ENCODE data around the gene CLCN6. TPM values are rescaled to one million over a fixed set of nuclear protein-coding genes. Genes with fewer than 3 reads are reported as not detected.

Gene CLCN6
- total RNA-seq, 5 donors from 2014 or later (not counting 1 experiment from before 2014, with no cell fraction given), result 17.3 to 23.0 (median 21.3) TPM

DNA sequence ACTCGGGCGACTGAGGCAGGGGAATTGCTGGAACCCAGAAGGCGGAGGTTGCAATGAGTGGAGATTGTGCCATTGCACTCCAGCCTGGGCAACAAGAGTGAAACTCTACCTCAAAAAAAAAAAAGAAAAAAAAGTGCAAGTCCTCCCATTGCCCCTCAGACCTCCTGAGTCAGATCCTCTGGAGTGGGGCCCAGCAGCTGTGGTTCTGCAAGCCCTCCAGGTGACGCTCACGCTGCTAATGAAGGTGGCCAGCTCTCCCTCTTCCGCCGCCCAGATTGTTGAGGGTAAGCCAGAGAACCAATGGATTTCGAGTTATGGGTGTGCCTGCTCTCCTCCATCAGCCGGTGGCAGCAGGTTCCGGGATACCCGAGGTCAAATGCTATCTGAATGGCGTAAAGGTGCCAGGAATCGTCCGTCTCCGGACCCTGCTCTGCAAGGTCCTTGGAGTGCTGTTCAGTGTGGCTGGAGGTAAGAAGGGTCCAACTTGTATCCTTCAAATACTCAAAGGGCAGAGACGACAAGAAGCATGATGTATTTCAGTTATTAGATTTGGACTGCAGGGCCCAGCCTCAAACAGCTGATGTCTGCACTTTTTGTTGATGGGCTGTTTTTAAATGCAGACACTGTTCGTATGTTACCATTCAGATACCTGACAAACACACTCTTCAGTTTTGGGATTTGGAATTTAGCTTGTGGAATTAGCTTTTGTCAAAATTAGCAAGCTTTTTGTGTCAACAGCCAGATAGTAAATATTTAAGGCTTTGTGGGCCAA is 17.6 kb downstream of the CLCN6 start:
- no peaks in the 10 kb centered on the region for H3K27me3 Mint-ChIP-seq
- no peak for DNase-seq
- Histone ChIP-seq H3K9me3 (no peaks in the 10 kb centered on the region), H3K27ac (ENCODE audit: low read length) (no peak overlapping the region), H3K4me3 (ENCODE audit: control insufficient read depth in 1 of 2, extremely low read depth in 1 of 2, low read length in 1 of 2) (no peak overlapping the region), H3K4me1 (ENCODE audit: control insufficient read depth in 1 of 2, extremely low read depth in 1 of 2, insufficient read depth in 2 of 2, low read length in 2 of 2) (no peaks in the 10 kb centered on the region), H3K27me3 (replicated peaks in 1 of 2; ENCODE audit: control insufficient read depth in 2 of 2, extremely low read depth in 1 of 2, insufficient read depth in 2 of 2, low read length in 1 of 2) (no peaks in the 10 kb centered on the region), H3K36me3 (ENCODE audit: control insufficient read depth in 2 of 2, extremely low read depth in 1 of 2, insufficient read depth in 1 of 2, low read length in 1 of 2) (peaks cover 20 to 57% of the 10 kb centered on the region in 2 donors)
- no peak for ATAC-seq (replicated peaks in 1 of 4)
- POLR2A ChIA-PET, result no interaction called here
- CTCF ChIA-PET, result interaction anchor here (0.7 to 0.9 kb wide), 2 partner anchors 18 to 20 kb away, joined by 3 read pairs; no protein-coding TSS in a partner anchor
- H3K9me3 Mint-ChIP-seq, result no peaks in the 10 kb centered on the region
- H3K27ac Mint-ChIP-seq, result no peak overlapping the region
- no peak overlapping the region for H3K4me3 Mint-ChIP-seq
- peaks cover 46% of the 10 kb centered on the region for H3K36me3 Mint-ChIP-seq
- WGBS (ENCODE audit: insufficient coverage), result 91% methylated on average over 12 of the region's 17 CpGs
- no peaks in the 10 kb centered on the region for H3K4me1 Mint-ChIP-seq

DNA sequence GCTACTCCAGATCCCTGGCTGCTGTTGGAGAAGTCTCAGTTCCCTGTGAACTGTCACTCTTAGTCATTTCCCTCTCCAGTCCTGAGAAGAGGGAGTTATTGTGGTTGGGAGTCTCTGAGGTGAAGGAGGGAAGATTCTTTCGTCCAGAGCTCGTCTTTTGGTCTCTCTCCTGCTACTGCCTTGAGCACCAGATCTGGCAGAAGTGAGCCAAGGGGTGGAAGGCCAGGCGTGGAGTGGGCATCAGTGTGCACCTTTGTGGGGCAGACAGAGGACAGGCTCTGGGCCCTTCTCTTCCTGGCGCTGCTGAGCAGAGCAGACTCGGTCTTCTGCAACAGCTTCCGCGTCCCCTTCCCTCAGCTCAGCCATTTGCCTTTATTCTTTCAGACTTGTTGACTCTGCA is 19.1 kb downstream of the CLCN6 start:
- POLR2A ChIA-PET, result no interaction called here
- Mint-ChIP-seq H3K27me3 (no peaks in the 10 kb centered on the region), H3K27ac (no peak overlapping the region), H3K4me1 (no peaks in the 10 kb centered on the region), H3K9me3 (no peaks in the 10 kb centered on the region), H3K36me3 (peaks cover 41% of the 10 kb centered on the region), H3K4me3 (no peak overlapping the region)
- Histone ChIP-seq H3K36me3 (ENCODE audit: control insufficient read depth in 2 of 2, extremely low read depth in 1 of 2, insufficient read depth in 1 of 2, low read length in 1 of 2) (peaks cover 20 to 57% of the 10 kb centered on the region in 2 donors), H3K27ac (ENCODE audit: low read length) (no peak overlapping the region), H3K4me1 (ENCODE audit: control insufficient read depth in 1 of 2, extremely low read depth in 1 of 2, insufficient read depth in 2 of 2, low read length in 2 of 2) (no peaks in the 10 kb centered on the region), H3K27me3 (replicated peaks in 1 of 2; ENCODE audit: control insufficient read depth in 2 of 2, extremely low read depth in 1 of 2, insufficient read depth in 2 of 2, low read length in 1 of 2) (no peaks in the 10 kb centered on the region), H3K9me3 (no peaks in the 10 kb centered on the region), H3K4me3 (ENCODE audit: control insufficient read depth in 1 of 2, extremely low read depth in 1 of 2, low read length in 1 of 2) (no peak overlapping the region)
- CTCF ChIA-PET, result no interaction called here
- ATAC-seq (replicated peaks in 1 of 4) (no peak), DNase-seq (no peak)
- 91% methylated on average over 3 of the region's 7 CpGs for WGBS (ENCODE audit: insufficient coverage)

DNA sequence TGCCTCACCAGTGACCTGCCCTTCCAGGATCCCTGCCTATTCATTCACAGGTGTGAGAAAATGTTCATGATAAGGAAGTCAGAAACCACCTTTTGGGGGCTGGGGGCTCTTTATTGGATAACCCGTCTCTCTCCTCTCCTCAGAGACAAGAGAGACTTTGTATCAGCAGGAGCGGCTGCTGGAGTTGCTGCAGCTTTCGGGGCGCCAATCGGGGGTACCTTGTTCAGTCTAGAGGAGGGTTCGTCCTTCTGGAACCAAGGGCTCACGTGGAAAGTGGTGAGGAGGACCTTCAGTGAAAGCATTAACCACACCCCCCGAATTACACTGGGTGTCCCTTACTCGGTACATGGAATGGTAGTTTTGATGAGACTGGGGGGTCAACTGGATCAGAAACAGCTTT is 21.0 kb downstream of the CLCN6 start:
- Mint-ChIP-seq H3K27ac (no peak overlapping the region), H3K36me3 (peaks cover 37% of the 10 kb centered on the region), H3K9me3 (no peaks in the 10 kb centered on the region), H3K27me3 (no peaks in the 10 kb centered on the region), H3K4me3 (no peak overlapping the region), H3K4me1 (no peaks in the 10 kb centered on the region)
- WGBS (ENCODE audit: insufficient coverage), result no CpG with 5 or more reads among the region's 9 CpGs
- DNase-seq (no peak), ATAC-seq (replicated peaks in 1 of 4) (no peak)
- no peaks in the 10 kb centered on the region for H3K27me3 ChIP-seq (replicated peaks in 1 of 2; ENCODE audit: control insufficient read depth in 2 of 2, extremely low read depth in 1 of 2, insufficient read depth in 2 of 2, low read length in 1 of 2)
- H3K9me3 ChIP-seq, result no peaks in the 10 kb centered on the region
- no peak overlapping the region for H3K4me3 ChIP-seq (ENCODE audit: control insufficient read depth in 1 of 2, extremely low read depth in 1 of 2, low read length in 1 of 2)
- ChIA-PET CTCF (no interaction called here), POLR2A (no interaction called here)
- H3K27ac ChIP-seq (ENCODE audit: low read length), result no peak overlapping the region
- H3K4me1 ChIP-seq (ENCODE audit: control insufficient read depth in 1 of 2, extremely low read depth in 1 of 2, insufficient read depth in 2 of 2, low read length in 2 of 2), result no peaks in the 10 kb centered on the region
- peaks cover 12 to 54% of the 10 kb centered on the region in 2 donors for H3K36me3 ChIP-seq (ENCODE audit: control insufficient read depth in 2 of 2, extremely low read depth in 1 of 2, insufficient read depth in 1 of 2, low read length in 1 of 2)

DNA sequence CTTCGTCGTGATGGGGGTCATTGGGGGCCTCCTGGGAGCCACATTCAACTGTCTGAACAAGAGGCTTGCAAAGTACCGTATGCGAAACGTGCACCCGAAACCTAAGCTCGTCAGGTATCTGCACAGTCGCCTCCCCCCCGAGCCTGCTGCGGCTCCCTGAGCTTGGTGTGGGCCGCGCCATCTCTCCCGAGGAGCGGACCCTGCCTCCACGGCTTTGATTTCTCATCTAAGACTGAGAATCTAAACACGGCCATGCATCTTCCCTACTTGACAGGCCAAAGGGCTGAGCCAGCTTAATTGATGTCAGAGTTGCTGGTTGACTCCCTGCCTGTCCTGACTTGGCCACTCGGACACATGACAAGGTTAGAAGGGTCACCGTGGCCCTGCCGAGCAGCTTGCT is 22.5 kb downstream of the CLCN6 start:
- DNase-seq (no peak), ATAC-seq (replicated peaks in 1 of 4) (no peak)
- no peaks in the 10 kb centered on the region for H3K9me3 Mint-ChIP-seq
- H3K36me3 Mint-ChIP-seq, result peaks cover 40% of the 10 kb centered on the region
- CTCF ChIA-PET, result interaction anchor here in 1 of 2 donors (0.6 kb wide), 1 partner anchor 725 kb away, joined by 8 read pairs; no protein-coding TSS in a partner anchor
- no peaks in the 10 kb centered on the region for H3K27me3 Mint-ChIP-seq
- no peaks in the 10 kb centered on the region for H3K9me3 ChIP-seq
- no peaks in the 10 kb centered on the region for H3K4me1 Mint-ChIP-seq
- no peak overlapping the region for H3K4me3 Mint-ChIP-seq
- no peaks in the 10 kb centered on the region for H3K27me3 ChIP-seq (replicated peaks in 1 of 2; ENCODE audit: control insufficient read depth in 2 of 2, extremely low read depth in 1 of 2, insufficient read depth in 2 of 2, low read length in 1 of 2)
- POLR2A ChIA-PET, result no interaction called here
- no peak overlapping the region for H3K4me3 ChIP-seq (ENCODE audit: control insufficient read depth in 1 of 2, extremely low read depth in 1 of 2, low read length in 1 of 2)
- peaks cover 18 to 61% of the 10 kb centered on the region in 2 donors for H3K36me3 ChIP-seq (ENCODE audit: control insufficient read depth in 2 of 2, extremely low read depth in 1 of 2, insufficient read depth in 1 of 2, low read length in 1 of 2)
- H3K27ac Mint-ChIP-seq, result no peak overlapping the region
- H3K4me1 ChIP-seq (ENCODE audit: control insufficient read depth in 1 of 2, extremely low read depth in 1 of 2, insufficient read depth in 2 of 2, low read length in 2 of 2), result no peaks in the 10 kb centered on the region
- no peak overlapping the region for H3K27ac ChIP-seq (ENCODE audit: low read length)
- WGBS (ENCODE audit: insufficient coverage), result 95% methylated on average over 15 of the region's 19 CpGs

DNA sequence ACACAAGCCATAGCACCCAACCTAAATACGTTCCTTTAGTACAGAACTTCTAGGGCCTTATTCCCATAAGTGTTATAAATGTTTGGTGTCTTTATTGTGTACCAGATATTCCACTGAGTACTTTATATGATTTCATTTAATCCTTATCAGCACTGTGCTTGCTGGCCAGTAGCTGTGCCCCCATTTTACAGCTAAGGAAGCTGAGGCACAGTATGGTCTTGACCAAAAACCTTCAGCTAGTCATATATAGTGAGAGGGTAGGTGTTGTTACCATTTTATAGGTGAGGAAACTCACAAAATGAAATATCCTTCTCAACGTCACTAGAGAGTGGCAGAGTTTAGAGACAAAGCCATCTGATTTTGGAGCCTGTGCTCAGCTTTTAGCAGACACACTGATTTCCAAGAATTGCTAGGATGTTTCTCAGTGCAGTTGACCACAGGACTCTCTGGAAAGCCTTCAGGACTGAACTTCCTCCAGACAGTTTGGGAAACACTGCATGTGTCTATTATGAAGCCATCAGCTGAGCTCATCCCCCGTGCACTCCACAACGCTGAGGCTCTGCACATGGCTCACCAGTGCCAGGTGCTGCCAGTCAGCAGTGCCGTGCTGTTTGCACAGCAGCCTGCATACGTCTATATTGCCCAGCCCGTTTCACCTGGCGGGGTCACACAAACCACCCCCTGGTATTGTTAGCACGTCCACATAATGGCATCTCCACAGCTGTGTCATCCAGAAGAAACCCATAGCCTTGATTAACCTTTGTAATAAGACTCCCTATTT is 26.1 kb downstream of the CLCN6 start:
- Histone ChIP-seq H3K27ac (ENCODE audit: low read length) (no peak overlapping the region), H3K9me3 (no peaks in the 10 kb centered on the region), H3K4me3 (ENCODE audit: control insufficient read depth in 1 of 2, extremely low read depth in 1 of 2, low read length in 1 of 2) (no peak overlapping the region), H3K27me3 (replicated peaks in 1 of 2; ENCODE audit: control insufficient read depth in 2 of 2, extremely low read depth in 1 of 2, insufficient read depth in 2 of 2, low read length in 1 of 2) (no peaks in the 10 kb centered on the region), H3K36me3 (ENCODE audit: control insufficient read depth in 2 of 2, extremely low read depth in 1 of 2, insufficient read depth in 1 of 2, low read length in 1 of 2) (peaks cover 36 to 71% of the 10 kb centered on the region in 2 donors), H3K4me1 (ENCODE audit: control insufficient read depth in 1 of 2, extremely low read depth in 1 of 2, insufficient read depth in 2 of 2, low read length in 2 of 2) (no peaks in the 10 kb centered on the region)
- DNase-seq (no peak), ATAC-seq (replicated peaks in 1 of 4) (no peak)
- H3K27ac Mint-ChIP-seq, result no peak overlapping the region
- WGBS (ENCODE audit: insufficient coverage), result 81% methylated on average over 7 of the region's 9 CpGs
- ChIA-PET POLR2A (no interaction called here), CTCF (no interaction called here)
- no peak overlapping the region for H3K4me3 Mint-ChIP-seq
- H3K9me3 Mint-ChIP-seq, result no peaks in the 10 kb centered on the region
- H3K27me3 Mint-ChIP-seq, result no peaks in the 10 kb centered on the region
- H3K4me1 Mint-ChIP-seq, result no peaks in the 10 kb centered on the region
- peaks cover 35% of the 10 kb centered on the region for H3K36me3 Mint-ChIP-seq

DNA sequence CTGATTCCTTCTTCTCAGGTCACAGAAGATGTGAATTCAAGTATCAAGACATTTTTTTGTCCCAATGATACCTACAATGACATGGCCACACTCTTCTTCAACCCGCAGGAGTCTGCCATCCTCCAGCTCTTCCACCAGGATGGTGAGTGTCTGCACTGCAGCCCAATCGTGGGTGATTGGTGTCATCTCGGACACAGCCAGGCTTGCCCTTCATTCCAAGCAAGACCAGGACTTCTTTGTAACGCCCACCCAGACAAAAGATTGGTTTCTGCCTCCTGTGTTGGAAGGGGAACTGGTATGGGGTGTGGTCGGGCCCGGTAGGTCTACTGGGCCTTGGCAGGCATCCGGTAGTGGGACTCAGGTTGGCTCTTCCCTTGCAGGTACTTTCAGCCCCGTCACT is 27.5 kb downstream of the CLCN6 start:
- ATAC-seq (replicated peaks in 1 of 4) (no peak), DNase-seq (no peak)
- H3K36me3 Mint-ChIP-seq, result peaks cover 32% of the 10 kb centered on the region
- H3K27ac ChIP-seq (ENCODE audit: low read length), result no peak overlapping the region
- H3K27me3 Mint-ChIP-seq, result no peaks in the 10 kb centered on the region
- H3K9me3 ChIP-seq, result no peaks in the 10 kb centered on the region
- H3K4me1 Mint-ChIP-seq, result peaks cover 0 to 2% (median 2%) of the 10 kb centered on the region in 3 donors
- H3K9me3 Mint-ChIP-seq, result no peaks in the 10 kb centered on the region
- no peak overlapping the region for H3K4me3 ChIP-seq (ENCODE audit: control insufficient read depth in 1 of 2, extremely low read depth in 1 of 2, low read length in 1 of 2)
- H3K27ac Mint-ChIP-seq, result no peak overlapping the region
- WGBS (ENCODE audit: insufficient coverage), result 88% methylated on average over 7 of the region's 8 CpGs
- peaks cover 41 to 73% of the 10 kb centered on the region in 2 donors for H3K36me3 ChIP-seq (ENCODE audit: control insufficient read depth in 2 of 2, extremely low read depth in 1 of 2, insufficient read depth in 1 of 2, low read length in 1 of 2)
- ChIA-PET POLR2A (no interaction called here), CTCF (no interaction called here)
- H3K4me3 Mint-ChIP-seq, result no peak overlapping the region
- no peaks in the 10 kb centered on the region for H3K4me1 ChIP-seq (ENCODE audit: control insufficient read depth in 1 of 2, extremely low read depth in 1 of 2, insufficient read depth in 2 of 2, low read length in 2 of 2)
- no peaks in the 10 kb centered on the region for H3K27me3 ChIP-seq (replicated peaks in 1 of 2; ENCODE audit: control insufficient read depth in 2 of 2, extremely low read depth in 1 of 2, insufficient read depth in 2 of 2, low read length in 1 of 2)
